Hematopoietic multipotent progenitor cell (in vitro differentiated cells): ENCODE data around the gene DMRTB1. TPM values are rescaled to one million over a fixed set of nuclear protein-coding genes. Genes with fewer than 3 reads are reported as not detected.

Experiments used
- DNase-seq, 3 donors: peaks; one replicate each; pipeline ENCODE4 v3.0.0-alpha.2; 2011 to 2015; ENCODE audit warnings: low read depth in 2 of 3, low spot score in 2 of 3
- total RNA-seq: library from RNA; depleted of rRNA; stranded (reverse); fragments of >200 nt; gene quantifications from one replicate; pipeline ENCODE4 v1.2.3, GENCODE V29; 2012

Gene DMRTB1
- total RNA-seq, result not detected

GRCh38 chr1:53459321-53460175 is at the start of gene DMRTB1:
Gene DMRTB1, plus strand, starts transcription at chr1:53459399. Its CDS starts 55 bp downstream, at chr1:53459454.
- DNase-seq, result no peak

- no peak for DNase-seq
These were observed 49.5 kb upstream of the DMRTB1 start for GRCh38 chr1:53409695-53410094.

GRCh38 chr1:53410100-53410541 is 49.1 kb upstream of the DMRTB1 start:
- DNase-seq, result no peak

DNA sequence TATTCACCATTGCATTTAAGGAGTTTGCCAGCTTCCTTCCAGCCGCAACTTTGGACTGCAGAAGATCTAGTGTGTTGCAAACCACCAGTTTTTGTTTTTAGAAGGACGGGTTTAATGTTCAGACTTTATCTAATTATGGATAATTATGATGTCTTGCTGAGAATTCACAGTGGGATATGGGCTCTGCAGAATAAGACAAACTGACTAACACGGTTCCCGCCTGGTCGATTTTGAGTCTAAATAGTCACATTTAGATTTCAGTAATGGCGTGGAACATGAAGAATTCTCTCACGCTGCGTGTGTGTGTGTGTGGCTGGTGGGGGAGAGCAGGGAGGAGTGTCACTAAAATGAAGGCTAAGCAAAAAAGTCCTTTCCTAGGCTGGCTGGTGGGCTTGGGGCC is 48.5 kb upstream of the DMRTB1 start:
- no peak for DNase-seq

GRCh38 chr1:53411541-53412152 is 47.6 kb upstream of the DMRTB1 start:
- no peak for DNase-seq

- DNase-seq, result no peak
These were observed 46.7 kb upstream of the DMRTB1 start for GRCh38 chr1:53412285-53413174.

- no peak for DNase-seq
These were observed 45.8 kb upstream of the DMRTB1 start for GRCh38 chr1:53413175-53414001.

GRCh38 chr1:53414632-53415031 is 44.6 kb upstream of the DMRTB1 start:
- no peak for DNase-seq

DNA sequence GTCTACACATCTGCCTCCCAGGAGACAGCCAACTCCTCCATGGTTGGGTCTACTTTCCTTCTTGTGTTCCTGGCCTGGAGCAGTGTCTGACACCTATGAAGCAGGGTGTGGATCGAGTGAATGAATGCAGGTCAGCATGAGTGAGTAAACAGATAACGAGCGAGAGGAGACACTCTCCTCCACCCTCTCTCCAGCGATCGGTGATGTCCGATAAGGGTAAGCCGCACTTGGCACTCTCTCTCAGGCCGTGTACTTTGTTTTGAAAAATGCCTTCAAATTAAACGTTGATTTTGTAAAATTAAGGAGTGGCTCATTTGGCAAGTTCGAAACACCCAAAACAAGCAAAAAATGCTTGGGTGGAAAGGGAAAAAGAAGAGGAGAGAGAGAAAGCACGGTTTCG is 43.8 kb upstream of the DMRTB1 start:
- DNase-seq, result no peak

- no peak for DNase-seq
These were observed 42.9 kb upstream of the DMRTB1 start for GRCh38 chr1:53416269-53416813.

GRCh38 chr1:53417074-53417511 is 42.1 kb upstream of the DMRTB1 start:
- DNase-seq, result no peak

DNA sequence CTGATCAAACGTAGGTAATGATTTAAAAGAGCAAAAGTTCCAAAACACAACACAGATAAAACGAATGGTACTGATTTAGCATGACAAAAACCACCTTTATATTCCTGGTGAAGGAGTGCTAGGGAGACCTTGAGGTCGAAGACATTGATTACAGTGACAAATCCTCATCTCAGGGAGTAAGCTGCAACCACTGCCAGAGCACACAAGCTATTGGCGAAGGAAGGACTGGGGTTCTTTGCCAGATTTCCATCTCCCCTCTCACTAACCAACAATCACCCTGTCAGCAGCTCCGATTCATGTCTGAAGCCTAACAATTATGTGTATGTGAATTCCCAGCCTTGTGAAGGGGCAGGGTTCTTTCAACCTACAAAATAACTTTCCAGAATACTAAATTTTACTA is 40.2 kb upstream of the DMRTB1 start:
- DNase-seq, result no peak

GRCh38 chr1:53420341-53420740 is 38.9 kb upstream of the DMRTB1 start:
- no peak for DNase-seq

DNA sequence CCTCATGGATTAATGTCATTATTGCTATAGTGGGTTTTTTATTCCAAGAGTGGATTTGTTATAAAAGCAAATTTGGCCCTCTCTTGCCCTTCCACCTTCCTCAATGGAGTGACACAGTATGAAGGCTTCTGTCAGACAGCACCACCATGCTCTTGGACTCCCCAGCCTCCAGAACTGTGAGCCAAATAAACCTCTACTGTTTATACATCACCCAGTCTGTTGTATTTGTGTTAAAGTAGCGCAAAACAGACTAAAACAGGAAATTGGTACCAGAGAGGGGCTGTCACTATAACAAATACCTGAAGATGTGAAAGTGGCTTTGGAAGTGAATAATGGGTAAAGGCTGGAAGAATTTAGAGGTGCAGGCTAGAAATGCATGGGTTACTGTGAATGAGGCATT is 38.0 kb upstream of the DMRTB1 start:
- DNase-seq, result no peak

- DNase-seq, result no peak
These were observed 28.9 kb upstream of the DMRTB1 start for GRCh38 chr1:53430261-53430660.

GRCh38 chr1:53430779-53431178 is 28.4 kb upstream of the DMRTB1 start:
- no peak for DNase-seq

- DNase-seq, result no peak
These were observed 28.0 kb upstream of the DMRTB1 start for GRCh38 chr1:53431244-53431643.

DNA sequence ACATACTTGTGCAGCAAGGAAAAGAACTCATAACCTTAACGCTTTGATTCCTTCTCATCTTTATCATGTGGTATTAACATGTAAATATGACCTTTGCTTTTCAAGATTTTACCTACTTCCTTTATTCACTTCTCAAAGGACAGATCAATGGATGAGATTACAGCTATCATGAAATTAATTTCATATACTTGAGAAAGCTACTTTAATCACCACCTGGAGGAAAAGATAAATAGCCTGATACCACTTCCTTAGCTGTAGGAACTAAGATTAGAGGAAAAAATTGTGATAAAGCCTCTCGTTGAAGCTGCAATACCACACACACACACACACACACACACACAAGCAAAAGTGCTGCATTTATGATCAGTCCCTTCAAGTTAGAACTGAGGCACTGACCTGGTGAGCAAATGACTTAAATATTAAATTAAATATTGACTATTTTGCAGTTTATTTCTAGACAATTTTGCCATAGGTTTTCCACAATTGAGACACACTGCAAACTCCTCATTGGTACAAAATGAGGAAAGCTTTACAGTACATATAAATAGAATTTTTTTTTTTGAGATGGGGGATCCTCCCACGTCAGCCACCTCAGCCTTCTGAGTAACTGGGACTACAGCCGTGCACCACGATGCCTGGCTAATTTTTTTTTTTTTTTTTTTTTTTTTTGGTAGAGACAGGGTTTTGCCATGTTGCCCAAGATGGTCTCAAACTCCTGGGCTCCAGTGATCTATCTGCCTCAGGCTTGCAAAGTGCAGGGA is 27.2 kb upstream of the DMRTB1 start:
- DNase-seq, result peak in 2 of 3 donors; percentile 67 to 84

DNA sequence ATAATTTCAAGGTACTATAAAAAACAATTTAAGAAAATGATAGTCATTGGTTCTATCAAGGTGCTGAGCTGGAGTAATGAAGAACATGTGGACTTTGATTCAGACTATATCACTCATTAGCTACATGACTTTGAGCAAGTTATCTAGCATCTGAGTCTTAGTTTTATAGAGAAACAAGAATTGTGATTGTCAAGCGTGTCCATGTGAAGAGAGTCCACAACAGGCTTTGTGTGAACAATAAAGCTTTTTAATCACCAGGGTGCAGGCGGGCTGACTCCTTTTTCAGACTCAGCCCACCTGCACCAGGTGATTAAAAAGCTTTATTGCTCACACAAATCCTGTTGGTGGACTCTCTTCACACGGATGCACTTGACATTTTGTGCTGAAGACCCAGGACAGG is 26.6 kb upstream of the DMRTB1 start:
- no peak for DNase-seq
